WTC11 (cell line): ENCODE results near the gene SHROOM2. TPM values are rescaled to one million over a fixed set of nuclear protein-coding genes. Genes with fewer than 3 reads are reported as not detected.

Experiments used
- ATAC-seq: fragments of 200-7000 bp; cut with Tn5 transposase; 2 replicates; pipeline ENCODE4 v1.10.0; 2021; ENCODE audit warnings: mild to moderate bottlenecking, moderate library complexity
- CTCF ChIA-PET: fragments of 300-600 bp; sonication (Branson Sonifier 250); formaldehyde crosslinking; loops from one replicate; lab custom pipeline; 2021; ENCODE audit warnings: antibody characterized with exemption; lab: Charles Lee
- POLR2A ChIA-PET: fragments of 350-600 bp; sonication (Branson Sonifier 250); formaldehyde crosslinking; loops from one replicate; lab custom pipeline; 2021; ENCODE audit warnings: antibody characterized with exemption; lab: Charles Lee
- DNase-seq: peaks from one replicate; pipeline ENCODE4 v3.0.0; 2021; ENCODE audit warnings: low spot score
- H3K27ac Mint-ChIP-seq: 2 replicates; pipeline ENCODE4 v1.8.0; 2021; ENCODE audit warnings: mixed read lengths
- H3K27me3 Mint-ChIP-seq: 2 replicates; pipeline ENCODE4 v1.8.0; 2021; ENCODE audit warnings: low read depth, mild to moderate bottlenecking, moderate library complexity, mixed read lengths
- H3K36me3 Mint-ChIP-seq: 2 replicates; pipeline ENCODE4 v1.8.0; 2021; ENCODE audit warnings: mixed read lengths
- H3K4me1 Mint-ChIP-seq: 2 replicates; pipeline ENCODE4 v1.8.0; 2022; ENCODE audit warnings: mixed read lengths
- H3K4me3 Mint-ChIP-seq: 2 replicates; pipeline ENCODE4 v1.8.0; 2021; ENCODE audit warnings: mild to moderate bottlenecking, moderate library complexity, mixed read lengths
- H3K9me3 Mint-ChIP-seq: 2 replicates; pipeline ENCODE4 v1.8.0; 2021; ENCODE audit warnings: mixed read lengths
- ARID4B ChIP-seq: sonication (generic); formaldehyde crosslinking; IDR thresholded peaks from 2 replicates; pipeline ENCODE4 v1.8.0; 2023; ENCODE audit warnings: missing genetic modification reagents, mild to moderate bottlenecking, borderline replicate concordance
- ATF1 ChIP-seq: sonication (generic); formaldehyde crosslinking; IDR thresholded peaks from 2 replicates; pipeline ENCODE4 v1.8.1; 2023; ENCODE audit warnings: mild to moderate bottlenecking, moderate library complexity, missing genetic modification reagents
- ATF2 ChIP-seq: sonication (generic); formaldehyde crosslinking; IDR thresholded peaks from 2 replicates; pipeline ENCODE4 v1.8.1; 2022; ENCODE audit warnings: low read depth, missing genetic modification reagents, borderline replicate concordance
- ATF3 ChIP-seq: sonication (generic); formaldehyde crosslinking; conservative IDR thresholded peaks from 2 replicates; pipeline ENCODE4 v1.8.1; 2022; ENCODE audit warnings: mild to moderate bottlenecking, missing genetic modification reagents
- CDX4 ChIP-seq: fragments of 250-450 bp; sonication (Bioruptor Pico); IDR thresholded peaks from 2 replicates; pipeline ENCODE4 v1.9.0; 2021; ENCODE audit warnings: moderate library complexity, mild to moderate bottlenecking, inconsistent platforms, borderline replicate concordance
- CREB1 ChIP-seq: sonication (generic); formaldehyde crosslinking; IDR thresholded peaks from 2 replicates; pipeline ENCODE4 v1.8.0; 2023; ENCODE audit warnings: mild to moderate bottlenecking, missing genetic modification reagents
- CTCF ChIP-seq: fragments of 200-600 bp; IDR thresholded peaks from 2 replicates; pipeline ENCODE4 v1.8.0; 2022; ENCODE audit warnings: antibody characterized with exemption
- ERG ChIP-seq: fragments of 250-450 bp; sonication (Bioruptor Pico); IDR thresholded peaks from 2 replicates; pipeline ENCODE4 v1.8.0; 2021; ENCODE audit warnings: mild to moderate bottlenecking
- GABPB1 ChIP-seq: sonication (generic); formaldehyde crosslinking; IDR thresholded peaks from 2 replicates; pipeline ENCODE4 v1.8.1; 2023; ENCODE audit warnings: mild to moderate bottlenecking, missing genetic modification reagents
- NFATC4 ChIP-seq: fragments of 250-450 bp; sonication (Bioruptor Pico); IDR thresholded peaks from 2 replicates; pipeline ENCODE4 v1.9.0; 2021; ENCODE audit warnings: mild to moderate bottlenecking
- NFE2L1 ChIP-seq: sonication (generic); formaldehyde crosslinking; IDR thresholded peaks from 2 replicates; pipeline ENCODE4 v1.8.1; 2023; ENCODE audit warnings: missing genetic modification reagents
- NR2C2 ChIP-seq: sonication (generic); formaldehyde crosslinking; IDR thresholded peaks from 2 replicates; pipeline ENCODE4 v1.8.0; 2022; ENCODE audit warnings: mild to moderate bottlenecking, missing genetic modification reagents
- PRDM15 ChIP-seq: sonication (generic); formaldehyde crosslinking; IDR thresholded peaks from 2 replicates; pipeline ENCODE4 v1.8.0; 2022; ENCODE audit warnings: missing genetic modification reagents
- SMAD3 ChIP-seq: sonication (generic); formaldehyde crosslinking; IDR thresholded peaks from 2 replicates; pipeline ENCODE4 v1.8.0; 2022; ENCODE audit warnings: missing genetic modification reagents, mild to moderate bottlenecking, borderline replicate concordance
- TCF7 ChIP-seq: sonication (generic); formaldehyde crosslinking; IDR thresholded peaks from 2 replicates; pipeline ENCODE4 v1.8.0; 2022; ENCODE audit warnings: mild to moderate bottlenecking, low read depth, missing genetic modification reagents, moderate library complexity
- TP53 ChIP-seq: sonication (generic); formaldehyde crosslinking; IDR thresholded peaks from 2 replicates; pipeline ENCODE4 v1.8.1; 2023; ENCODE audit warnings: mild to moderate bottlenecking, missing genetic modification reagents
- ZNF281 ChIP-seq: sonication (generic); formaldehyde crosslinking; IDR thresholded peaks from 2 replicates; pipeline ENCODE4 v1.8.0; 2023; ENCODE audit warnings: mild to moderate bottlenecking, missing genetic modification reagents
- ZNF396 ChIP-seq: fragments of 250-450 bp; sonication (Bioruptor Pico); IDR thresholded peaks from 2 replicates; pipeline ENCODE4 v1.8.0; 2021; ENCODE audit warnings: mild to moderate bottlenecking, moderate library complexity, borderline replicate concordance
- total RNA-seq: library from RNA; stranded (reverse); gene quantifications from 3 replicates; pipeline ENCODE4 v1.2.3, GENCODE V29; 2021

SHROOM2 gene
- total RNA-seq, 1 experiment from 2014 or later = 14.8 TPM

GRCh38 chrX:9866633-9867032 is 80.4 kb downstream of the SHROOM2 start:
- peaks cover 25% of the 10 kb centered on the region for H3K4me1 Mint-ChIP-seq
- no peaks in the 10 kb centered on the region for H3K9me3 Mint-ChIP-seq
- H3K27me3 Mint-ChIP-seq = no peaks in the 10 kb centered on the region
- TF ChIP-seq ATF2 (CRISPR knock-in tag) (no peak), ATF3 (CRISPR knock-in tag) (no peak), ZNF281 (no peak), SMAD3 (CRISPR knock-in tag) (no peak), TP53 (CRISPR knock-in tag) (no peak), TCF7 (CRISPR knock-in tag) (no peak), NFE2L1 (CRISPR knock-in tag) (no peak)
- H3K4me3 Mint-ChIP-seq = no peak overlapping the region
- H3K36me3 Mint-ChIP-seq = no peaks in the 10 kb centered on the region
- ChIA-PET POLR2A (no interaction called here), CTCF (no interaction called here)
- ATAC-seq (no peak), DNase-seq (no peak)
- peak overlapping the region; percentile 20; the same call in 1 of the 2 replicates for H3K27ac Mint-ChIP-seq

- Mint-ChIP-seq H3K27me3 (no peaks in the 10 kb centered on the region), H3K27ac (peak overlapping the region; percentile 38; the same call in 1 of the 2 replicates)
- TF ChIP-seq GABPB1 (CRISPR knock-in tag) (no peak), NR2C2 (CRISPR knock-in tag) (no peak), ARID4B (CRISPR knock-in tag) (no peak), NFE2L1 (CRISPR knock-in tag) (no peak), PRDM15 (no peak), TCF7 (CRISPR knock-in tag) (no peak), ERG (CRISPR knock-in tag) (no peak), CREB1 (CRISPR knock-in tag) (no peak), CTCF (no peak), CDX4 (CRISPR knock-in tag) (no peak), NFATC4 (CRISPR knock-in tag) (no peak), ZNF396 (no peak), ATF1 (CRISPR knock-in tag) (no peak)
Measured at GRCh38 chrX:9867226-9867625, 81.0 kb downstream of the SHROOM2 start.

More at GRCh38 chrX:9867226-9867625, 81.0 kb downstream of the SHROOM2 start:
- ATAC-seq (no peak), DNase-seq (no peak)
- Mint-ChIP-seq H3K4me3 (no peak overlapping the region), H3K36me3 (no peaks in the 10 kb centered on the region), H3K9me3 (no peaks in the 10 kb centered on the region), H3K4me1 (peaks cover 20% of the 10 kb centered on the region)
- ChIA-PET CTCF (no interaction called here), POLR2A (no interaction called here)
